GM13977 (cell line): ENCODE measurements around the gene NTM.

ENCODE experiments used
- DNase-seq: peaks from one replicate; pipeline ENCODE4 v3.0.0; 2012; ENCODE audit warnings: low spot score
- CTCF ChIP-seq: IDR thresholded peaks from 2 replicates; pipeline ENCODE4 v1.5.1; 2012; ENCODE audit warnings: mild to moderate bottlenecking, control low read depth; ENCODE audit not compliant: insufficient read depth; ENCODE audit errors: extremely low read depth, missing control alignments
- in situ Hi-C: fragments of 300-500 bp; cut with MboI; formaldehyde crosslinking; loops from one replicate; pipeline ENCODE4 v1.12.0; 2022; ENCODE audit warnings: low sequenced_read_pairs, low pct_unique_long_range_greater_than_20kb, mixed read lengths, inconsistent platforms; ENCODE audit not compliant: unreplicated experiment

The NTM gene

GRCh38 chr11:131850507-131850906 is 480.1 kb downstream of the NTM start:
- no peak for TF ChIP-seq CTCF
- in situ Hi-C loops: loop anchor here (25.0 kb wide), 1 partner anchor 187 kb away; no protein-coding TSS in a partner anchor
- DNase-seq: no peak

- in situ Hi-C loops: loop anchor here (25.0 kb wide), 1 partner anchor 185 kb away; no protein-coding TSS in a partner anchor
- no peak for DNase-seq
- no peak for TF ChIP-seq CTCF
Observed at GRCh38 chr11:131851964-131852755, 481.7 kb downstream of the NTM start.

GRCh38 chr11:131852757-131853156 is 482.3 kb downstream of the NTM start:
- in situ Hi-C loops: loop anchor here (25.0 kb wide), 1 partner anchor 185 kb away; no protein-coding TSS in a partner anchor
- TF ChIP-seq CTCF: no peak
- DNase-seq: no peak

GRCh38 chr11:131854391-131854790 is 484.0 kb downstream of the NTM start:
- no peak for DNase-seq
- no peak for TF ChIP-seq CTCF
- in situ Hi-C loops: loop anchor here (25.0 kb wide), 1 partner anchor 183 kb away; no protein-coding TSS in a partner anchor

- in situ Hi-C loops: loop anchor here (25.0 kb wide), 1 partner anchor 182 kb away; no protein-coding TSS in a partner anchor
- no peak for TF ChIP-seq CTCF
- no peak for DNase-seq
Observed at GRCh38 chr11:131855320-131855719, 484.9 kb downstream of the NTM start.

- TF ChIP-seq CTCF: no peak
- DNase-seq: no peak
- in situ Hi-C loops: loop anchor here (25.0 kb wide), 1 partner anchor 180 kb away; no protein-coding TSS in a partner anchor
Observed at GRCh38 chr11:131857246-131857645, 486.8 kb downstream of the NTM start.
